Activated T-cell treated with anti-CD3 and anti-CD28 coated beads, Interleukin-2, amount 50 U/mL, for 48 hours (primary cell): Measurements from ENCODE around the gene EXOC4.
"Not testable (repeated sequence)": the region's sequence is repeated elsewhere in the genome, so short reads cannot be mapped to it uniquely, and the experiment has no call there.

Experiments used
- DNase-seq, 2 experiments: peaks; one replicate each; pipeline ENCODE4 v3.0.0-alpha.2; 2020

Gene EXOC4

DNA sequence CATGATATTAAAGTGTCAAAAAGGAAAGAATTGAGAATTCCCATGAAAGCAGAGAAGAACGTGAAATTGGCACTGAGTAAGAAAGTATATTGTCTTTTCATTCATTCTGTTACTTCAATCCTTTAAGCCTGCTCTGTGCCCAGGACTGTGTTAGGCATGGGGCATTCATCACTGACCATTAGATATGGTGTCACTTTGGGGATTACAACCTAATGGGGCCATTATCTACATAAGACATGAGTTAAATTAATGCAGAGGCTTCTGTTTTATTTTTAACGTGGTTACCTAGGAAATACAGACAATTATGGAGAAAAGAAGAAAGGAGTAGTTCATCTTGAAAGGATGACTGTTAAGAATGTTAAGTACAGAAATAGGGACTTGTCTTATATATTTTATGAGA is 710.8 kb downstream of the EXOC4 start:
- DNase-seq = no peak

DNA sequence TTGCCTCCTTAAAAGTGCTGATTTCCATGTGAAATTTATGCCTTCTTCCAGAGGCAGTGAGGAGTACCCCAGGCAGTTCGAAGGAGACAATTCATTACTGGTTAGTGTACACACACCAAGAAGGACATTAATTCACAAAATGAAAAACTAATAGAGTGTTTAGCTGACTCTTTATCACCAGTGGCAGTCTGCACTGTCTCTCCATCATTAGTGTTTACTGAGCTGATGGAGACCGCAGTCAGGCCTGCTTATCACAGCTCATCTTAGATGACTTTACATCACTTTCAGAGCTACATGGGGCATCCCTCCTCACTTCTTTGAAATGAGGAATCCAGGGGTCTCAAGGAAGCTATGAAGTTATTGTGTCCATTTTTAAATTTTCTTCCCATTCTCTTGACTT is 718.7 kb downstream of the EXOC4 start:
- DNase-seq = no peak

DNA sequence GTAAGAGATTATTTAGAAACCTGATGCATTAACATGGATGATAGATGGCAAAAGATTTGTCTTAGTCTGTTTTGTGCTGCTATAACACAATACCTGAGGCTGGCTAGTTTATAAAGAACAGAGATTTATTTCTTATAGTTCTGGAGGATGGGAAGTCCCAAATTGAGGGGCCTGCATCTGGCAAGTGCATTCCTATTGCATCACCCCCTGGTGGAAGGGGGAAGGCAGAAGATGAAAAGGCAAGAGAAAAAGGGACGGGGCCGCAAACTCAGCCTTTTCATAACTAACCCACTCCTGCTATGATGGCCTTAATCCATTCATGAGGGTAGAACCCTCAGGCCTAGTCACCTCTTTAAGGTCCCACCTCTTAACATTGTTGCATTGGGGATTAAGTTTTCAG is 720.8 kb downstream of the EXOC4 start:
- no peak for DNase-seq

DNA sequence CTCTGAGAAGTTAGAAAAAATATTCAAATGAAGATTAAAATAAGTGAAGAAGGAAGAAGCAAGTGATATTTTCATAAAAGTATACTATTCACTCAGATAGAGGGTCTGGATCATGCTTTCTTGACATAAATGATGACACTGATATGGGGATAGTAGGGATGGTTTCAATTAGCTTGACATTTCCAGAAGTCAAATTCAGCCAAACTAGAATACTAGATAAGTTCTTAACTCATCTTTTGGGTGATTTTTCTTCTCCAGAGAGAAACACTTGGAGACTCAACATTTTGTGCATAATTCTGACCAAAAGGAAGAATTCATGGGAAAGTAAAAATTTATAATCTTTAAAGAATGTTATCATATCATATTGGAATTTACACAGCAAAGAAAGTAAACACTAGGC is 722.3 kb downstream of the EXOC4 start:
- DNase-seq = no peak

DNA sequence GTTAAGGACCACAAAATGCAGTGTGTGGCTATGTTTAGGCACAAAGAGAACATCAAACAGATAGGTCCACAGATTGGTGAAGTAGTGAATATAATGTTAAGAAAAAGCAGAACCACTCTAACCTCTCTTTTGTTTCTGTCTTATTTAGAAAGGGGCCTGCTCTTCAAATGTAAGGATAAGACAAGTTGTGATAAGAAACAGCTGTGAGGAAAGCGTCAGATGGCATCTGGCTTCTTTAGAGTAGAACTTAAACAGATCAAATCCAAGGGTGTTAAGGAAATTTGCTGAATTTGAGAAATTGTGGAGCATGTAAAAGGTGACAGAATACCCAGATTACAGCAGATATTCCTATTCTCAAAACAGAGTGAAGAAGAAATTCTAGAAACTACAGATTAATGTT is 723.3 kb downstream of the EXOC4 start:
- no peak for DNase-seq

DNA sequence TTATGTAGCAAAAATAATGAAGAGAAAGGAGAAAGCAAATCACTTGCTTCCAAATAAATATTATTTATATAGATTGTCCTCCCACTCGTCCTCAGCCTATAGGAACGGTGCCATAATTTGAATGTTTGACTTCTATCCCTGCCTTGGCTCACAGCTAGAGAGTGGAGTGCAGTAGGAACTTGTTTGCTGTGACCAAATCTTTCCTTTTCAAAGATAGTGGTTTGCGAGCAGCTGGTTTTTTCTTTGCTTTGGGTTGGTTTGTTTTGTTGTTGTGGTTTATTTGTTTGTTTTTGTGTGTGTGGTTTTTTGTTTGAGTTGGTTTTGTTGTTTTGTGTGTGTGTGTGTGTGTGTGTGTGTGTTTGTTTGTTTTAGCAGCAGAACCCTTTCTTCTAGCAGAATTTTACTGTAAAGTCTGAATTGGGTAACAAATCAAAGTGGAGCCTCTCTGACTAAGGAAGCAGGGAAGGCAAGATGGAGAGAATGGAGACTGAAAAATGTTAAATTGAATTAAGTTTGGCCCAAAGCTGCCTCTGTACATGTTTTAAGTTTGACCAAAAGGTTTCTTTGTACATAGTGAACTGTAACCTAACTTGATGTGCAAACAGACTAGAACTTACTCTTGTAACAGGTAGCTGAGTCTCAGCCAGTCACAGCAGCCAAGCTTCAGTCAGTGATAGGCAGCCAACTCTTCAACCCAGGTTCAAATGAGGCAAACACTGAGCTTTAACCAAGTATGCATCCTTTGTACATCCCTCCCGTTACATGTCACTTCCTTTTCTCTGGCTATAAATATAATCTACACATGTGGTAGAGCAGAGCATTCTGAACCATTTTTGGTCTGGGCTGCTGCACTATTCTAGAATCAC is 724.8 kb downstream of the EXOC4 start:
- DNase-seq = no peak

DNA sequence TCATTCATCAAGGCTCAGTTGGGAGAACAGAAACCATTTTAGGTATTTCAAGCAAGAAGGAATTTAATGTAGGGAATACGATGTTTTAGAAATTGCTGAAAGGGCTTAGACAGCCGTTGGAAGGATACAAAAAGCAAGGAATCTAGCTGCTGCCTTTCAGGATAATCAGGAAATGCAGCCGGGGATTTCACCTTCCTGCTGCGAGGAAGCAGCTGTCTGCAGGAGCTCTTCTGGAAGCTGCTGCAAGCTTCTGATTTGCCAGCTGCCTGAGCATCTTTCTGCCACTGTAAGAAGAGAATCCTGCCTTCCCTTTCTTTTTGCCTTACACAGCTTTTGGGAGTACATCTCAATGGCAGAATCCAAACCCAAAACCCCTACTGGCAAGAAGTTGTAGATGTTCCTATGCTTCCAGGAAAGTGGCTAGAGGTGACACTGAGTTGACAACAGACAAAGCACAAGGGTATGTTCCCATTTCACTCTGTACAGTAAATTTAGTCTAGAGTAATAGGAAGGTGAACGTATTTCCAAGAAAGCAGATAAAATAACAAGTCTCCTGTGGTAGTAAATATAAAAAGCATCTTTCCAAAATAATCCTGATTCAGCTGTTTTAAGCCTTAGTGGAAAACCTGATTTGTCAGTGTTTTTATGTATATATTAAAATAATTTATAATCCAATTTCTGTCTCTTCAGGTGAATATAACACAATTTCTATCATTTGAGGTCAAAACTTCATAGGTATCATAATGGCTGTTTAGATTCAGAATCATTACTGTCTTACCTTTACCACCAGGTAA is 725.8 kb downstream of the EXOC4 start:
- DNase-seq = no peak

DNA sequence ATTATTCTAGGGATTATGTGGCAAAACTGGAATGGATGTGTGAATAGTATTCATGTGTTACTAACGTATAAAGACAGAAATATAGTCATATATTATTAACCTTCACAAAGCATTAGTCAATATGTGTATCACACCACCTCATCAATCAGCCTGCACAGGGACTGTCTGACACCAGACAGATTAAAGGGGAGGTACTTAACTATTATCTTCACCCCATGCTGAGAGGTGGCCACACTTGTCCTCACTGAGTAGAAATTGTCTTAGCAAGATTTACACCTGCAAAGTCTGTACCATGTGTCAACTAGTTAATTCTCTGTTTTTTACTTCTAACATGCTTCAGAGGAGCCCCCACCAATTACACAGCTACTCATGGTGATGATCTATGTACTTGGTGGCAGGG is 727.9 kb downstream of the EXOC4 start:
- no peak for DNase-seq

DNA sequence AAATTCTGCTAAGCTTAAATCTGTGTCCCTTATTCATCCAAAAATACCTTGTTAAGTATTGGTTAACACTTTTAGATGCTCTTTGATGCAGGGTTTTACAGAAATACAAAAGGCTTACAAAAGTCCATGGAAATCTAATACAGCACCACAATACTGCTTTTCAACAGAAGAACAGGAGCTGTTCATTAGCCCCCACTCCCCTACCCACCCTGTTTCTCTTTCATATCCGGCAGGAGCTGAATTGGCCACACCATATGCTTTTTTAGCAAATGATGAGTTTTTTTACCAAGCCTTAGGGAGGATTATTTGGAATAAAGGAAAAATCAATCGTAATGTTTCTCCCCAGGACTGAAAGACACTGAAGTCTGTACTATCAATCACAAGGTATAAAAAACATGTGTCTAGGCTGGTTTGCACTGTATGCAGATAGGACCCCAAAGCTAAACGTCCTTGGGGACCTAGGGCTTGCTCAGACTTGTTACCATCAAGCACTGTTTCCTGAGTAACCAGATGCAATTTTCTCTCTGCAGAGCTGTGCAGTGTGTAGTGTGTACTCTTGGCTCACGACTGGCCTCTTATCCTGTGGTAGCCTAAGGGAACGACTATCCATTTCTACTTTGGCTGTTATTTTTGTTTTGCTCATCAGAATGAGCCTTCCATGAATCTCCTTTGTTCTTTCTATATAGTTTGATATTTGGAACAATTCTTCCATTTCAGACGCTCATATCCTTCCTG is 731.0 kb downstream of the EXOC4 start:
- DNase-seq = no peak

DNA sequence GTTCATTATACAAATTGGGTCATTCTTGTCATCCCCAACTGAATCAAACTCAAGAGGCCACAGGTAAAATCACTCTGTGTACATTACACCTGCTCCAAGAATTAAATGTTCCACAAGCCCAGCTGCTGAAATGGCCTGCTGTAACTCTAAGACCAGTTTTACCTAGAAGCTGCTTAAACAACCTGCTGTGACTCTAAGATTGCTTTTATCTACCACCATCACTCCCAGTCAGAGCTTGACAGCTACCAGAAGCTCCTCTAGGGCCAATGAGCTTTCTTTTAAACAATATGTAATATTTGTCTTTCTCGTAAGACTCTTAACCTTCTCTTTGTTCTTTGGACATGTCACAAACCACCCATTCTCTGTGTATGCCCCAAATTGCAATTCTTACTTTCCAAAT is 732.4 kb downstream of the EXOC4 start:
- no peak for DNase-seq

DNA sequence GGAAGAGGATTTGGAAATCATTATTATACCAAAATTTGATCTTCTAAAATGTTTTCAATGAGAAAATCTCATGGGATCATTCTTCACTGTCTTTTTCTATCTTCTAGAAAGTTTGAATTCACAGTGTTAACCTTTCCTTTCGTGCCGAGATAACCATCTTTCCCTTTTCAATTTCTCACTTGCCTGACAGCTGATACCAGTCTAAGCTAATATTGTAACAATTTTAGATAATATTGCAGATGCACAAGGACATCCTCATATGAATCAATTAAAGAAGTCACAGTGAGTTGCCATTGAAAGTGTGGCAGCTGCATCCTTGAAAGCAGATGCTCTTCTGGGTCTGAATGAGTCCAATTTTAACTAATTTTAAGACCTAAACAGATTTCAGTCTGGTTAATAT is 734.7 kb downstream of the EXOC4 start:
- DNase-seq = no peak

DNA sequence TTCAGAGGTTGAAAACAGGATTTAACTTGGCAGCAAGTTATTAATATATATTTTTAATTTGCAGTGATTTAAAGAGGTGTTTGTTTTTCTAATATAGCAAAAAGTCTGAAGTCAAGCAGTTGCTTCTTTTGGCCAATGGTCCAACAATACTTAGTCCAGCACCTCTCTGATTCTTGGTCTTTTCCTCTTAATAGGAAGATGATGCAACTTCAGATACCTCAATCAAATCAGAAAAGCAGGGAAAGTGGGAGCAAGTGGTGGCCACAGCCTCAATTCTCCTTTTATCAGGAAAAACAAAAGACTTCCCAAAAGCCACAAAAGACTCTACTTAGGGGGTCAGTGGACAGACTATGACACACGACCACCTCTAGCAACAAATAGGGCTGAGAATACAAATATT is 740.7 kb downstream of the EXOC4 start:
- DNase-seq = no peak

DNA sequence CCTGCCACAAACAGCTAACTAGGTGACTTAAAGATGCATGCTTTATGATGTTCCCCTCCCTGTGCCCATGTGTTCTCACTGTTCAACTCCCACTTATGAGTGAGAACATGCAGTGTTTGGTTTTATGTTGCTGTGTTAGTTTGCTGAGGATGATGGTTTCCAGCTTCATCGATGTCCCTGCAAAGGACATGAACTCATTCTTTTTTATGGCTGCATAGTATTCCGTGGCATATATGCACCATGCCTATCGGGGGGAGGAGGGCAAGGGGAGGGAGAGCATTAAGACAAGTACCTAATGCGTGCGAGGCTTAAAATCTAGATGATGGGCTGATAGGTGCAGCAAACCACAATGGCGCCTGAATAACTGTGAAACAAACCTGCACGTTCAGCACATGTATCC is 741.2 kb downstream of the EXOC4 start:
- DNase-seq = not testable (repeated sequence)

DNA sequence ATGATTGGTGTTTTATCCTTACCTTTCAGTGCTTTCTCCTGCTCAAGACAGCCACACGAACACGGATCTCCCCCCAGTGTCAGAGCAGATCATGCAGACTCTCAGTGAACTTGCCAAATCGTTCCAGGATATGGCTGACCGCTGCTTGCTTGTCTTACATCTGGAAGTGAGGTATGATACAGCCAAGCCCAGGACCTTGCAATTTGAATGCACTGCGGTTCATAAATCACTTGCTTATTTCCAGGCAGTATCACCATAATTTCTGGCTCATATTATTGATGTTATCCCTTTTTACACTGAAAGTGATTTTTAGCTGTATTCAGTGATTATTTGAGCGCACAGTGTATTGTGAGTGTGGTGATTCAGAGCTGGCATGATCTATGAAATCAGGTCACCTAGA is 744.6 kb downstream of the EXOC4 start:
- no peak for DNase-seq

DNA sequence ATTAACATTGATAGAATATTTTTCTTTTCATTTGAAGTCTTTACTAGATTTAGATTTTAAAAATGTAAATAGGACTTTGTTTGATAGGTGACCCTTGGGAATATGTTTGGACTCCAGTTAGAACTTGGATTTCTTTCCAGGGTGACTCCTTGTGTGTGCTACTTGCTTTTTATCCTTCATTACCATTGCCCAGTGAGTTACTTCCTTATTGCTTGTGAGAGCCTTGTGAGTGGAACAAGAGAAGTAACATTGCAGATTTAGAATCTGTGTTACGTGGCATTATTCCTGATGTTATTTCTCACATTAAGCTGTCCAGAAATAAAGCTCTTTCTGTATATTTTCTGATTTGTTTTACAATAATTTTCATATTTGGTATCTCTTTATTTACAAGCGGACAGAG is 746.3 kb downstream of the EXOC4 start:
- DNase-seq = no peak

DNA sequence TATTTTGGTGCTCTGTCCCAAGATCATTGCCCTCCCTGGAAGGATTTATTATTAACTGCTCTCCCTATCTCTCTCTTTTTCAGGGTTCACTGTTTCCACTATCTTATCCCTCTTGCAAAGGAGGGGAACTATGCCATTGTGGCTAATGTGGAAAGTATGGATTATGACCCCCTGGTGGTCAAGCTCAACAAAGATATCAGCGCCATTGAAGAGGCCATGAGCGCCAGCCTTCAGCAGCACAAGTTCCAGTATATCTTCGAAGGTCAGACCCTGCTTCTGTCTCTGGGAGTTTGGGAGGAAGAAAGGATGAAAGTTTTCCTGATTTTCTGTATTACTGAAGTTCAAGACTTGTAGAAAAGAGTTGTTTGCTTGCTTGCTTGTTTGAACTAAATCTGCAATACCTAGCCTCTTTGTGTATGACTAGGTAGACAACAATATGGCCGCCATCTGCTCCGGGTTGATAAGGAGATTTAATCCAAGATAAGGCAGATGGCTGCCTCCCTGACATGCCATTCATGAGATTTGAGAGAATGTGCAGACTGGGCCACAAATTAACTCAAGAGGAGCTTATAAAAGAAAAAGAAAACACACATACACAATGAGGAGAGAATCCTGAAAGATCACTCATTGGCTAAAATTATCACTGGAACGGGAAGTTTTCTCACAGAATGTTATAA is 752.1 kb downstream of the EXOC4 start:
- no peak for DNase-seq

DNA sequence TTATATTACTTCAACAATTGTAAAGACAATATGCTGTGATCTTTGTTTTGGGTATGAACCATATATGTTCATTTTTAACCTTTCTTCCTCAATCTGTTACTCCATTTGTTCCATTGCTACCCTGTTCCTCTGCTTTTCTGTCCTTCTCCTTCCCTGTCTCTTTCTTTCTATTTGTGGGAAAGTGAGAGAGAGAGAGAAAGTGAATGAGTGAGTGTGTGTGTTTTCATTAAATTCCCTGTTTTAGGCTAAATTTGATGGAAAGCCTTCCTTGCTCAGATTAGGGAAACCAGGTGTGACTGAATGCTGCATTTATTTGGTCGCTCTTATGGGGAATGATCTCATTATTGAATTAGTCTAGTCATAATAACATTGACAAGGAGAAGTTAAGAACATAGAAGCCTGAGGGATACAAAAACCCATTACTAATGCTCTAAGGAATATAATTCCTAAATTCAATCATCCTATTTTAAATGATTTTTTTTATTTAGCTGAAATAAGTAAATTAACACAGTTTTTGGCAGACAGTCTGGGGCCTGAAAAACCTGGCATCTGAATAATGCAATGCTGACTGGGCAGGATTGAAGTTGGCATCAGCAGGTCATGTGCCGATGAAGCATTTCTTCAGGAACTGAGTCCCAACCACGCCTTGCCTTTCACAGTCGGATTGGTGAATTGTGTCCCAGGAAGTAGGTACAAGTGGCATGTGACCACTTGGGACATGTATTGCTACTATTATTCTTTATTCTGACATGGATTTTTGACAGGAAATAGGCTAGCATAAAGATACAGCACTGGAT is 756.6 kb downstream of the EXOC4 start:
- DNase-seq = no peak

DNA sequence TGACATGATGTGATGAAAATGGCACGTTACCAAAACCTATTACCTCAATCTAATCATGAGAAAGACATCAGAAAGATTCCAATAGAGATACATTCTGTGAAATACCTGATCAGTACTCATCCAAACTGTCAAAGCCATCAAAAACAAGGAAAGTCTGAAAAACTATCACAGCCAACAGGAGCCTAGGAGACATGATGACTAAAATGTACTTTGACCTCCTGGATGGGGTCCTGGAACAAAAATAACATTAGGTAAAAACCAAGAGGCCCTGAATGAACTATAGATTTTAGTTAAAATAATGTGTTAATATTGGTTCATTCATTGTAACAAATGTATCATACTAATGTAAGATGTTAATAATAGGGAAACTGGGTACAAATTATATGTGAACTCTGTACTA is 760.4 kb downstream of the EXOC4 start:
- DNase-seq = no peak

DNA sequence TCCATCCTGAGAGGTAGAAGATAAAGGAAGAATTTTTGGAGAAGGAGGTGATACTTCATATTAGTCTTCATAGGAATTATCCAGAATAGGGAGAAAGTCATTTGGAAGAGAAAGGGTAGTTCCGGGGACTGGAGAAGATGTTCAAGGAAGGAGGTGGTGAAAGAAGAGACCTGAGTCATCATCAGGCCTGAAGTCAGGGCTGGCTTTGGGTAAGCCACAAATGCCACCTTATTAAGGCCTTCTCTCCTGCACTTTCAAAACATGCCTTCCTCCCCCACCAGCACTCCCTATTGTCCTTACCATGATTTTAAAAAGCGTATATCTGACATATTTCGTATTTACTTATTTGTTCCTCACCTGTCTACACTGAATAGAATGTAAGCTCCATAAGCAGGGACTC is 762.1 kb downstream of the EXOC4 start:
- DNase-seq = no peak

DNA sequence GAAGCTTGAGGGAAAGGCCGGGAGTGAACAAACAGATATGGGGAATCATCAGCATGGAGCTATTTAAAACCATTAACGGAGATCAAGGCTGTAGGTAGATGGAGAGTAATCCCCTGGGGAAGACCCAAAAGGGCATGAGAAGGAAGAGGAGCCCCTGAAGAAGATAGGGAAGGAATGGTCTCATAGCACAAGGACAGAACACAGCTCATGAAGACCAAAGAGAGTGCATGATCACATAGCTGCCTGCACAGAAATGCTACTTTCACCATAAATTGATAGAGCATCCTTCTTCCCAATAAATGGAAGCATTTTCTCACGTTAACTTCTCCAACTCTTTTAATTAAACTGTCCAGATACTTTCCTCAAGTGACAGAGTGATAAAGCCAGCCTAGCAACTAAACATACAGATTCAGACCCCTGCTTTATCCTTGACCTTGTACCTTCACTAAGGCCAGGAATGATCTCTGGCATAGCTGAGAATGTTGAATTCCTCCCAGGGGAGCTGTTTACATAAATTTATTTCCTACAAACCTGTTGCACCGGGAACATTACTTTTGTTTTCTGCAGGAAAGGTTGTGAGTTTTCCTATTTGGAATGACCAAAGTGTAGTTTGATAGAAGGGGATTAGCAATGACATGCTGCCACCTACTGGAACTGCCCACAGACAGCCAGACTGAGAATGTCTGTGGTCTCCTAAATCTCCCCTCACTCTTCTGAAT is 763.5 kb downstream of the EXOC4 start:
- no peak for DNase-seq

DNA sequence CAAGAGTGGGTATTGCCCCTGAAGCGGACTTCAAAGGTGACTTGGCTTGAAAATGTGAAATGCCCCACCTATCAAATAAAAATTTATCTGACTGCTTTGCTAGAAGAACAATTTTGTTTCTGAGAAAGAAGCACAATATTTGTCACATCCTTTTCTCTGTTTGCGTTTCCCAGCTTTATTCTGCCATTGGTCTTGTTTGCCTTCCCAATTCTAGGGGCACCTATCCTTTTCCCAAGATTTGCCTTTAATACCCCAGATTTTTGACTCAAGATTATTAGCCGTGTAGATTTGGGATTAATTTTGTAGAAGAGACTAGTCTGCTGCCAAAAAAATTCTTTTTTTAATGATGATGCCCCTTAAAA is 764.0 kb downstream of the EXOC4 start:
- no peak for DNase-seq

DNA sequence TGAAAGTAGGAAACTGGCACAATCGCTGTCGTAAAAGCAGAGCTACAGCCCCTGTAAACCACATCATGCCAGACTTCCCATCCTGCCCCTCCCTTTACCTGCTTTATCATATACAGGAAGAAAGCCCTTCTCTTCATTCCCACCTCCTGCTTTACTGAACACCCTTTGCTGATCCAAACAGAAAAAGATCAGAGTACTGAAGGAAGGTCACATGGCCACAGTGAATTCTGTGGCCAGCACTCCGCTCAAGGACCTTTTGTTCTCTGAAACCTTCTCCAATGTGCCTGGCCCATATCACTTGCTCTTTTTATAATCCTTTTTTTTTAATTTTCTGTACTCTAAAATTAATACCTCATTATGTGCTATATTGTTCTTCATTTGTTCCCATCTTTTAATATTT is 765.4 kb downstream of the EXOC4 start:
- no peak for DNase-seq
